Astrocyte of the spinal cord (primary cell): ENCODE results near the gene C1orf53.
"Not testable (repeated sequence)": the region's sequence is repeated elsewhere in the genome, so short reads cannot be mapped to it uniquely, and the experiment has no call there.

Source experiments
- DNase-seq: peaks from one replicate; pipeline ENCODE4 v3.0.0; 2011; ENCODE audit warnings: low read depth, low spot score
- H3K4me3 ChIP-seq: 2 replicates; pipeline ENCODE4 v1.5.1; 2011; ENCODE audit warnings: low read depth, mild to moderate bottlenecking, low read length, moderate library complexity
- in situ Hi-C: cut with HindIII; loops from 2 replicates; pipeline ENCODE4 v1.10.0; 2017; ENCODE audit warnings: low sequenced_read_pairs
- TF ChIP-seq, protein P1 (sequence below): IDR thresholded peaks from 2 replicates; pipeline ENCODE4 v1.5.1; 2012; ENCODE audit warnings: low read depth, mild to moderate bottlenecking, low read length, inconsistent platforms

Gene C1orf53

DNA sequence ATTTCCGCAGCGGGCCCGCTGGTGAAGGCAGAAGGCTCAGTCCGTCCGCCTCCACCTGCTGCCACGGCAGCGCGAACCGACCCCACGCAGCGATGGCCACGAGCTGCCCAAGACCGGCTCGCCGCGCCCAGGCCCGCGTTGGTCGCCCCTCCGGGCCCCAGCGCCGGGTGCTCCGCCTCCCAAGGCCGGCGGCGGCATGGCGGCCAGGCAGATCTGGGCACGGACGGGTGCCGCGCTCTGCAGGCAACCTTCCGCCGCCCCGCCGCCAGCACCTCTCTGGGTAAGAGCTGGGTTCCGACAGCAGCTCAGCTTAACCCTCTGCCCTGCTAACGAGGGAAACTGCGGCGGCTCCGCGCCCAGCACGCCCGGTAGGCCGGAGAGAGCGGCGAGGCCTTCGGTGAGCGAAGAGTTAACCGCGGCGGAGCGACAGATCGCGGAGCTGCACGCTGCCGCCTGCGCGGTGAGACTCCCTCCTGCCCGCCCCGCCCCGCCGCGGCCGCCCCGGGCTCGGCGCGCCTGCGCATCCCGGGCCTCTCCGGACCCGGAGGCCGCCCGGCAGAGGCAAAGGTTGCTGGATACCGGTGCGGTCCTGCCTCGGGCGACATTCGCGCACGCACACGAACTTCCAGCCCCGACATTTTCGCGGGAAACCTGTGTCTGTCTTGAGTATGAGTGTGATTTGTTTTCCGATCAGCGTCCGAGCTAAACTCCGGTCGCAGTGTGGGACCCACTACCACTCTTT is at the start of gene C1orf53:
C1orf53 (plus strand) TSS at position 177 of the 742 bp plus-strand sequence; CDS start at position 197, 20 bp downstream.
- TF ChIP-seq, protein P1, sequence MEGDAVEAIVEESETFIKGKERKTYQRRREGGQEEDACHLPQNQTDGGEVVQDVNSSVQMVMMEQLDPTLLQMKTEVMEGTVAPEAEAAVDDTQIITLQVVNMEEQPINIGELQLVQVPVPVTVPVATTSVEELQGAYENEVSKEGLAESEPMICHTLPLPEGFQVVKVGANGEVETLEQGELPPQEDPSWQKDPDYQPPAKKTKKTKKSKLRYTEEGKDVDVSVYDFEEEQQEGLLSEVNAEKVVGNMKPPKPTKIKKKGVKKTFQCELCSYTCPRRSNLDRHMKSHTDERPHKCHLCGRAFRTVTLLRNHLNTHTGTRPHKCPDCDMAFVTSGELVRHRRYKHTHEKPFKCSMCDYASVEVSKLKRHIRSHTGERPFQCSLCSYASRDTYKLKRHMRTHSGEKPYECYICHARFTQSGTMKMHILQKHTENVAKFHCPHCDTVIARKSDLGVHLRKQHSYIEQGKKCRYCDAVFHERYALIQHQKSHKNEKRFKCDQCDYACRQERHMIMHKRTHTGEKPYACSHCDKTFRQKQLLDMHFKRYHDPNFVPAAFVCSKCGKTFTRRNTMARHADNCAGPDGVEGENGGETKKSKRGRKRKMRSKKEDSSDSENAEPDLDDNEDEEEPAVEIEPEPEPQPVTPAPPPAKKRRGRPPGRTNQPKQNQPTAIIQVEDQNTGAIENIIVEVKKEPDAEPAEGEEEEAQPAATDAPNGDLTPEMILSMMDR: no peak
- DNase-seq: peak; percentile 88
- in situ Hi-C loops: no loop called here
- H3K4me3 ChIP-seq: peak within 1 kb of the TSS; percentile 66

DNA sequence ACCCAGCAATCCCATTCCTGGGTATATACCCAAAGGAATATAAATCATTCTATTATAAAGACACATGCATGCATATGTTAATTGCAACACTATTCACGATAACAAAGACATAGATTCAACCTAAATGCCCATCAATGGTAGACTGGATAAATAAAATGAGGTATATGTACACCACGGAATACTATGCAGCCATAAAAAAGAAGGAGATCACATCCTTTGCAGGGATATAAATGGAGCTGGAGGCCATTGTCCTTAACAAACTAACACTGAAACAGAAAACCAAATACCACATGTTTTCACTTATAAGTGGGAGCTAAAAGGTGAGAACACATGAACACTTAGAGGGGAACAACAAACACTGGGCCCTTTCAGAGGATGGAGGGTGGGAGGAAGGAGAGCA is 46.7 kb upstream of the C1orf53 start:
- H3K4me3 ChIP-seq, in situ Hi-C loops, DNase-seq: not testable (repeated sequence)

DNA sequence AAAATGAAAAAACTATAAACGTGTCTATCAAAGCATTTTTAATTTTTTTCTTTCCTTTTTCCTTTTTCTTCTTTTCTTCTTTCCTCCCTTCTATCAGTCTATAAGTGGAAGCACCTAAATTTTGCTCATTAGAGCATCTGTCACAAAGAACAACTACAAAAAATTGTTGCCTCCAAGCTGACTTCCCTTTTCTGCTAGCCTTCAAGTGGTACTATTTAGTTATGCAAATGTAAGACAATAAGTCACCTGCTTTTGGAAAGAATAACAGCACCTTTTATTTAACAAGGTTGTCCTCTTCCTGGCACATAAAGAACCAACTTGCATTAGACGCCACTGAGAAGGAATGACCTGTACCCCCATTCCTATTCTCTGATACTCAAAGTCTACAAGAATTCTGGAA is 45.0 kb upstream of the C1orf53 start:
- DNase-seq: no peak
- in situ Hi-C loops: no loop called here
- no peak overlapping the region for H3K4me3 ChIP-seq
- TF ChIP-seq, protein P1: no peak

DNA sequence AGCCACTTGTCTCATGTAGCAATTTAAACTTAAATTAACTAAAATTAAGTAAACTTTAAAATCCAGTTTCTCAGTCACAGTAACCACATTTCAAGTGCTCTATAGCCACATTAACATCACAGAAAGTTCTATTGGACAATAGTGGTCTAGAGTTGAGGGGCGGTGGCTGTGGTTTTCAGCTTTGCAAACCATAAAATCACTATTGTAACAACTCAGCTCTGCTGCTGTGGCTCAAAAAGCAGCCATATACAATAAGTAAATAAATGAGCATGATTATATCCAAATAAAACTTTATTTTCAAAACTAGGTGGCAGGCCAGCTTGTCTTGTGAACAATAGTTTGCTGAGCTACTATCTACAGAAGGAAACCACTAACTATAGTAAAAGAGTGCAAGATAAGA is 43.4 kb upstream of the C1orf53 start:
- no peak for DNase-seq
- H3K4me3 ChIP-seq: no peak overlapping the region
- TF ChIP-seq, protein P1: no peak
- in situ Hi-C loops: no loop called here

DNA sequence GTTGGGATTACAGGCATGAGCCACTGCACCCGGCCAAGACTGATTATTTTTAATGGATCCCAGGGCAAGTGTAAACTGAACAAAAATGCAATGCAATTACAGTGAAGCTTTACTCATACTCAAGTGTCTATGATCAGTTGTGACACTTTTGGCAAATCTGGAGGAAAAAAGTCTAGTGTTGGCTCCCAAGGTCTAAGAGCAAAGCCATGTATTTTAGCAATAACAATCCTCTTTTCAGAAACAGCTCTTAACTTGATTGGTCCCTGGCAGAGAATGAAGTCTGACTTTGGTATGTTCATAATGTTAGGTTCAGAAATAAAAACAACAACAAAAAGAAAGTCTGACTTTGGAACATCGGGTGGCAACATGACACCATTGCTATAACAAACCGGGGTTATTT is 40.2 kb upstream of the C1orf53 start:
- no peak overlapping the region for H3K4me3 ChIP-seq
- no peak for DNase-seq
- in situ Hi-C loops: no loop called here
- TF ChIP-seq, protein P1: no peak

DNA sequence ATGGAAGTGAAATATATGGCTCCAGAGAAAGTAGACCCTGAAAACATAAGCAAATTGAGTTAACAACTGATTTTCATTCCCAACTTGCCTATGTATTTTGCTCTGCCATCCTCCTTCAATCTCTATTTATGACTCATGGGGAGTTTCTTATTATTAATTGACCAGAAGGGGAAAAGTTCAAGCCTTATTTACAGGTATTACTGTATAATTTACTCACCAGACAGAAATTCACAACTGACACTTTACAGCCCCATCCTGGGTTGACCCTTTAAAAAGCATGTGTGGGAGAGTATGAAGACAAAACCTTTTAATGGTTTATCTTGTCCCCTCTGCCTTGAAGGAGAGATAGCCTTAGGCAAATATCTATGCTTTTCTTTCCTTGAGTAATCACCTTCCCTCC is 39.8 kb upstream of the C1orf53 start:
- TF ChIP-seq, protein P1: no peak
- DNase-seq: no peak
- in situ Hi-C loops: no loop called here
- H3K4me3 ChIP-seq: no peak overlapping the region

DNA sequence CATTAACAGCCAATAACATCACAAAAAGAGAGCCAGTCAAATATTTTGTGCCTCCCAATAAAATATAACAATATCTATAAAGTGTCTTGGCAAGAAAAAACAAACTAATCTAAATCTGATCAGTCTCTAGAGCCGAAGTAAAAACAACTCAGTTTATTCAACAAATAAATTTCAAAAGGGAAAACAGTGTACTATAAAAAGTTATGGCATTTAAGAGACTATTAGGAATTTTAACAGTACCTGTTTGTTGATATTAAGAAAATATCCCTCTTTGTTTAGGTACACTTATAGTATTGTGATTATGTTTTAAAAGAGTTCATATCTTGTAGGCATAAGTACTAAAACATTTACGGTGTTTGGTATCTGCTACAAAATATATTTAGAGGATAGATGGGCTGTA is 36.6 kb upstream of the C1orf53 start:
- in situ Hi-C loops: no loop called here

More for the DNA sequence above, 36.6 kb upstream of the C1orf53 start:
- no peak overlapping the region for H3K4me3 ChIP-seq
- DNase-seq: no peak
- TF ChIP-seq, protein P1: no peak
